Renal pelvis (tissue), 4 donors: ENCODE measurements around the gene ERCC6. TPM values are rescaled to one million over a fixed set of nuclear protein-coding genes. Genes with fewer than 3 reads are reported as not detected.

Source experiments
- DNase-seq: peaks from one replicate; pipeline ENCODE4 v3.0.0-alpha.2; 2013
- polyA plus RNA-seq, 3 donors: library from polyadenylated mRNA; unstranded; fragments of 120-200 nt; gene quantifications; one replicate each; pipeline ENCODE4 v1.2.1, GENCODE V29; 2013; ENCODE audit not compliant: insufficient read length in 3 of 3

The ERCC6 gene
- polyA plus RNA-seq, 3 donors, result 13.7 to 18.6 (median 17.8) TPM

DNA sequence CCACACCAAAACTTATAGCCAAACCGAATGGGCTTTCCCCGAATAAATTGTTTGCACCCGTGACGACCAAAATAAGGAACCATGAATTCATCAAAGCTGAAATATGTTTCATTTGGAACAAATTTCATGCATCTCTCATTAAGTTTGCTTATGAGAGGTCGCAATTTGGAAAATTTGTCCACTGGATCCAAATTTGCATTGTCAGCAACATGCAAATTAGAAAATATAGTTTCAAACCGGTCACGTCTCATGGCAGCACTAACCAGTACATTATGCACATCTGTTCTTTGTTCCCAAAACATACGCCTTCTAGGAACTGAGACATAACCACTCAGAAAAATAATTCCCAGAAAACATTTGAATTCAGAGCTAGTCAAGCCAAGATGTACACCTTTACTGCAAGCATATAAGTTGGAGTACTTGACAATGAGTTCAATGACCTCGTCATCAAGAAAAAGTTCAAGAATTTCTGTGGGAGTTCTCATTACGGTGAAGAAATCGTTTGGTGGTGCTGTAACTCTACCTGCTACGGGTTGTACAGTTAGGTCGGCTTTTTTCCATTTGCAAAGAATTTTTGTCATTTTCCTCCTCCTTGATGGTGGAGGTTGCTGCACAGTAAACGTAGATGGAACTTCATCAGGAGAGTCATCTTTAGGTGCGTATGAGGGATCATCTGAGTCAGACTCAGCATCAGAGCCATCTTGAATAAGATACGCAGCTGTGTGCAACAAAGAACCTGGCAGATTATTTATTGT lies 22.5 kb downstream of the ERCC6 start:
- DNase-seq, result no peak

DNA sequence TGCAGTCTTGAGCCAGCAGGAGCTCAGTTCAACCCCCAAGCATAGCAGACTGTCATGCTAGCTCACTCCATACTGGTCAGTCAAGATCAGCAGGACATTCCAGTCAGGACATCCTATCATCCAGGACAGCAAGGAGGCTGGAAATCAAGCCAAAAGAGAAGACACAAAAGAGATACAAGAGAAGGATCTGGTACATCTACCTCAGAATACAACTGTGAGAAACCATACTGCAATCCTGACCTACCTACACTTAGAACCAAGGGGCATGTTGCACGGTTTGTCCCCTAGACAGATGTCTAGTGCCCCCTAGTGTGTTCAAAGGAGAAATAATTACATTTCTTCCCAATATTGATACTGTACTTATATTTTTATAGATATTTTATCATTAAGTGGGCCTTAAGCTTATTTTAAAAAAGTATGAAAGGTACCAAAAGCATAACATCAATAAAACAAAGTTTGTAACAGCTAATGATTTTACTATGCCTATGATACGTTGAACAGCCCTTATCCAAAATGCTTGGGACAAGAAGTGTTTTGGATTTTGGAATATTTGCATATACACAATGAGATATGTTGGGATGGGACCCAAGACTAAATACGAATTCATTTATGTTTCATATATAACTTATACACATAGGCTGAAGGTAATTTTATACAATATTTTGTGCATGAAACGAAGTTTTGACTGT lies 26.7 kb downstream of the ERCC6 start:
- DNase-seq, result no peak

DNA sequence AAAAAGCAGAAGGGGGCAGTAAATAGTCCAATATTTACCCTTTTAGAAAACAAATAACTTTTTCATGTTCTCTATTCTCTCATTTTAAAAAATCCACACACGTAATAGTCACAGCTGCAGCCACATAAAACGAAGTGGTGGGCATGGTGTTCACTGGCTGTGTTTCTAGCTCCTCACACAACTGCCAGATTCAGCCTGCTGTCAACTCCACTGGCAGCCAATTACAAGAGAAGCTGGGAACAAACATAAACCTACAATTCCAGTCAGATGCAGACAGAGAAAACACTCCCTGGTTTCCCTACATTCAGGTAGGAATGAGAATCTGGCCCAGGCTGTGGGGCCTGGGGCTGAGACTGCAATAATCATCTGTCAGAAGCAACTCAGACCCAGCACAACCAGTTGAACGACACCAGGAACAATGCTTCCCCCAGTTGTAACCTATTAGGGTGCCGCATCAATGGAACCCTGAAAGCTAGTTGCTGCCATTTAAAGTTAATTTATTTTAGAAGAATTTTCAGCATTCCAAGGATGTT lies 29.1 kb downstream of the ERCC6 start:
- no peak for DNase-seq

DNA sequence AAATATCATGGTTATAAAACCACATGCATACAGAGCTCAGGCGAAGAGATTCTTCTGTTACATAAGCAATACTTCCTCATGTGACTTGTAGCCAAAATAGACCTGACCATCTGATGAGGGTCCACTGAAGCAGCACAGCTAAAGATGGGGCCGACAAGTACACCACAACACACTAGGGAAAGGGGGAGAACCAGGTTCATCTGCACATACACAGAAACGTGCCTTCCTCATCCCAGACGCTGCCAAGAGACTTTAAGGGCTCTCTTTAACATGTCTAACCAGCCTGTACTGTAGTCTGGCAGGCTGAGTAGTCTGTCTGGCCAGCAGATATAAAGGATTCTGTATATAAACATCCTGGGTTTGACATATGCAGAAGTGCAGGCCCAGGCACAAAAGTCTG lies 30.3 kb downstream of the ERCC6 start:
- no peak for DNase-seq

DNA sequence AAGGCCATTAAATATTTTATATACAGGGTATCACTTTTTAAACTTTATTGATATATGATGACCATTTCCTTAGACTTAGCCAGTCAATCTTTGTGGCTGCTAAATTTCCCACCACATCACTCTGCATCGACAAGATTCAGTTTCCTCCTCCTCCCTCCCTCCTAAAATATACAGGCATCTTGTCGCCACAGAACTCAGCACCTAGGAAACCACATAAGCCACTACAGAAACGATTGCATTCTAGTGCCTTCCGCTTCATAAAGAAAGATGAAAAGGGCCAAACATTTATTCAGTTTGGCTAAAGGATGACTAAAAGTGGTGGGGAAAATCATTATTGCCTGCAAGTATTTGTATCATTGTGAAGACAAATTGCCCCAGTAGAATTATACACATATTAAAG lies 30.7 kb downstream of the ERCC6 start:
- DNase-seq, result no peak

DNA sequence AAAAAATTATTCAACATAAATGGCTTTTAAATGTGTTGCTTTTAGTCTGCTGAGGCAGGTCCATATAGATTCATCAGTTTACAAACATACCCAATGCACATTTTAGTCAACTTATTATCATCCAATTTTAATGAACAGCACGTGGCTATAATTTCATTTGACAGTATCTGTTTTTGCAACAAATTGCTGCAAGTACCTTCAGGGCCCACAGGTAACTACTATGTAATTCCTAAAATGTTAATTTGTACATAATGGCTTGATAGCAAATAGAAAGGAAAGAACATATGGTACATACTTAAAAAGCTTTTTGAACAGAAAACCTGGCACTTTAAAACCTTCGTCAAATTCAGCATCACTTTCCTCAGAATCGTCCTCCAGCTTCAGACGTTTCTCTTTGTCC lies 33.3 kb downstream of the ERCC6 start:
- no peak for DNase-seq

DNA sequence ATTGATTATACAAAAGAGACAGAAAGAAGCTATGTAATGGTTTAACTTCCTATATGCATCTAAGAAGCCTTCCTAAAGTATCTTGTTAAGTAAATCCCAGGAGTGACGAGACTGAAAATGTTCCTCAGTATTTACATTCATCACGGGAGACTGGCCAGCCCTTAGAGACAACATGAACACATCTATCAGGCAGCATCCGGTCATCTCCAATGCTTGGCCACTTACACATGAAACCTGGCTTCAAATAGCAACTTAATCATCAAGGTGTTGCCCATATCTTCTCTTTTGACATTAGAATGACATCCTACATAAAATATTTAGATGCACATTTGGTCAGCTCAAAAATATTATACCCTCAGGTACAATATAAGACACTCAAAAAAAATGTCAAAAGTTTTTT lies 33.8 kb downstream of the ERCC6 start:
- DNase-seq, result no peak

DNA sequence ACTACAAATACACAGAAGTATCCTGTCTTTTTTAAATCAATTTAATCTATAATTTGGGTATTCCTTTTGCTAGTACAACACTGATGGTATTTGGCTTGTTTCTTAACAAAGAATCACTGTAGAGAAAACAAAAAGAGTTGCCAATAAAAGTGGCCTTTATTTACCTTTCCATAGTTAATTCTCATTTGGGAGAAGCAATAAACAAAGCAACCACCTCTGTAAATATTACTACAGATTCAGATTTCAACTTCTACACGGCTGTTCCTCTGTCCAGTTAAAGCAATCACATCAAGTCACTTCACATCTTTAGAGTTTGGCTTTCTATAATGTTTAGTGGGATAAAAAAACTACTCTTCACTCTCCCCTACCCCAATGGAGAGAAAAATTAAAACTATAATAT lies 34.4 kb downstream of the ERCC6 start:
- no peak for DNase-seq

DNA sequence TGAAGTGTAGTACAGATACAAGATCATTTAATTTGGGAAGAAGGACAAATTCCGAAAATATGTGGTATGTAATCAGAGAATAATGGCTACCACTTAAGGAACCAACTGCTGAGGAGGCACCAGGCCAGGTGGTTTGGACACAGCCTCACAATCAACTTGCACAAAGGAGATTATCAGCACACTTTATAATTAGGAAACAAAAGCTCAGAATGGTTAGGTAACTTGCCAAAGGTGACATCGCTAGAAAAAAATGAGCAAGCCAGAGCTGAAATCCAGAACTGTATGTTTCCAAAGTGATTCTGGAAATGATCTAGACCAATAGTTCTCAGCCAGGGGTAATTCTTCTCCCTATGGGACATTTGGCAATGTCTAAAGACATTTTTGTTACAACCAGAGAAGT lies 36.6 kb downstream of the ERCC6 start:
- no peak for DNase-seq

DNA sequence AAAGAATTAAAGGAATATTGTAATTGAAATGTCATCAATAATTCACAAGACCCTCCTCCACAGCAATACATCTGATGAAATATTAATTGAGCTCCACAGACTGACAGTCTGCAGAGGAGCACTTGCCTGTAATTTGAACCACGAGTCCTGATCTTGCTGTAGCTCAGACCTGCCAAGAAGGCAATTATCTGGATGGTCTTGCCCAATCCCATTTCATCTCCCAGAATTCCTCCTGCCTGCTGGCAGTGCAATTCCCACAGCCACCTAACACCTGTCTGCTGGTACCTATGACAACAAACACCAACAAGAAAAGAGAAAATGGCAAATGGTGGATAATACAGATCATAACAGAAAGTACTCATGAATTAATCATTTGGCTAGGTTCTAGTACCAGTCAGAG lies 38.5 kb downstream of the ERCC6 start:
- DNase-seq, result no peak

DNA sequence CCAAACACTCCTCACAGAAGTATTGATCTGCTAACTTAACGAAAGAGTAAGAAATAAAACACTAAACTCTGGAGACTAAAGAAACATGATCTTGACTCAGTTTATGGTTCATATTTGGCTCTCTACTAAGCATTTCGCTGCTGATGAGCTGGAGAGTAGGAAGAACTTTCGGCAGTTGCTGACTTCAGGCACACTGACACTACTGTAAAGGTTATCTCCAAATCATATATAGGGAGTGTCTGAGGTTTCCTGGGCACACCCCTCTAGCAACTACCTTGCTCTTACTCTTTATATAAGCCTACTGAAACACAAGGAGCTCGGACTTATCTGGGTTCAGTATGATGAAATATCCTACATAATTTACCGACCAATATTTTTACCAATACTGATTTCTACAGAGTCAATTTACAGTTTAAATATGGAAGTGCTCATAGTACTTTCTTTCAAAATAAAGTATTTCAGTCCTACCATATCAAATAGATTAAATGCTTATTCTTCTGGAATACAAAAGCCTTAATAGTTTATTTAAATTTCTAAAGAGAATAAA lies 39.5 kb downstream of the ERCC6 start:
- no peak for DNase-seq

DNA sequence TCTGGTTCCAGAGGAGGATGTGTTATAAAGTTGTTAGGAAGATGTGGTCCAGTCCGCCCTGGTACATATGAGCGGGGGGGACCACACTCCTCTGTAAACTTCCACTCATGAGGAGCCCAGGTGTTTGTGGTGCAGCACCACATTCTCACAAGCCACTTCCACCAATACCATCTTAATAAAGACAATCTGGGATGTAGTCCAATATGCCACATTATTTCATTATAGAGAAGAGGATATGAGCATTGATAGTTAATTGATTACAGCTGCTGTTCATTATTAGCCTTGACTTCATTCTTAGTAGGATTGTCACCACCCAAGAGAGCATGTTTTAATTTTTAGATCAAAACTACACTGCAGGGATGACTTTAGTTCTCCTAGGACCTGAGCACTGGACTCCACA lies 40.5 kb downstream of the ERCC6 start:
- no peak for DNase-seq

DNA sequence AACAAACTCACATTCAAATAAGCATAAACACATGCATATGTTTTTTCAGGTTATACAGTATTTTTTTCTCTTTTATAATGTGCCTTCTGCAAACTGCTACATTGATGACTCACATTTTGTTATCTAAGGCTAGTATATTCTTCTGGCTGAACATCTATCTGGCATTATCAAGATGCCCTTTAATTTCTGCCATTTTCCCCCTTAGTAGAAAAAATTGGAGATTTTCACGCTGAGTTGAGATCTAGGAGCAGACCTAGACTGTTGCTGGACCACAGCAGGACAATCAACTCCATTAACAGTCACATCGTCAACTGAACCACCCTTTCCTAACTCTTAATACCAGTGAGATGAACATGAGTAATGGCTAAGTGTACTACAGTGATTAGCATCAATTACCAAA lies 41.6 kb downstream of the ERCC6 start:
- DNase-seq, result no peak

DNA sequence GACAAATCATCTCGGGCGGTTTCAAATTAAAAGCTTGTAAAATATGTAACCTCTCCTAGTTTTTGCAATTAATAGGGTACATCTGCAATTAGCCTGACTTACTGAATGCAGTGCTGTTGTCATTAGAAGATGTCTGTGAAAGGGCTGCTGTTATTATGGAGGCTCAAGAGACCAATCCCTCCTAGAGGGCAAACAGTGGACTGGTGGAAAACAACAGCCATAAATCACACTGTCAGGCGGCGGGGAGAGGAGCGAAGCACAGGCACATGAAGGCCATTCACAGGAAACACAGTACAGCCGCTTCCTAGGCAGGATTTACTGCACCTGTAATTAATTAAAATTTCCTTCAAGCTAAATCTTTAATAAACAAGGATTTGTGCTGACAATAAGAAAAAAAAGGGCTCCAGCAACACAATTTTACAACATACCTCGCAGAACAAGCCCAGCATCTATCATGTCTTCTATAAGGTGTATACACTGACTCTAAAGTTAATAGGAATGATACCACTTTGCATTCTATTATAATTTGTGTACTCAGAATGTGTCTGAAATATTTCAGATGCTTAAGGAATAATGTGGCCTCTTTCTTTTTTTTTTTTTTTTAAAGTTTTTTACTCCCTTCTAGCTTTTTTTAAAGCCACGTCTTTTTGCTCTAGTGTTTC lies 50.7 kb downstream of the ERCC6 start:
- peak; percentile 70 for DNase-seq

DNA sequence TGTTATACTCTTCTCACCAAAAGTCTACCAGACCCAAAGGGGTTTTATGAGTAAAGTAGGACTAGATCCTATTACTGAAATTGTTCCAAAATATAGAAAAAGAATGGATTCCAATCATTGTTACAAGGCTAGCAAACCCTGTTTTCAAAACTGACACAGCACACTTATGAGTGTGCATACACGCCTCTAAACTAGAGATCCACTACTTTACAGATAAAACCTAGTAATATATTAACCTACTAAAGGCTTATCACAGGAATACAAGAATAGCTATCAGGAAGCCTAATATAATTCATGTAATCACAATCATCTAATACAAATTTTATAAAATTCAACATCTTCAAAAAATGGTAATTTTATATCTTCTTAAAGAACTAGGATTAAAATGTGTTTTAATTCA lies 52.2 kb downstream of the ERCC6 start:
- DNase-seq, result no peak

DNA sequence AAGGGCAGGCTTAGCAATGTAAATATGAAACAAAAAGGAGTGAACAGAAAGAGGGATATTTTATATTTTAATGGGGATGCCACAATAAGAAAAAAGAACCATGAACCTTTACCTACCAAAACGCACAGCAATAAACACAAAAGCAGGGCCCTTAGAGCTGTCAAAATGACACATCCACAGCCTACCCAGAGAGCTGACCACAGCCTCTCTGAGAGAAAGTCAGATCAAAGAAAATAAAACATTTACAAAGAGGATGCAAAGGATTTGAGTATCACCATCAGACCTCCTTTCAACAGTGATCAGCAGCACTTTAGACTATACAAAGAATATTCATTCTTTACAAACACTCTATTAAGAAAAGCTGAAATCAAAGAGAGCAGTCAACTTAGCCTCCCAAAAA lies 52.9 kb downstream of the ERCC6 start:
- no peak for DNase-seq

DNA sequence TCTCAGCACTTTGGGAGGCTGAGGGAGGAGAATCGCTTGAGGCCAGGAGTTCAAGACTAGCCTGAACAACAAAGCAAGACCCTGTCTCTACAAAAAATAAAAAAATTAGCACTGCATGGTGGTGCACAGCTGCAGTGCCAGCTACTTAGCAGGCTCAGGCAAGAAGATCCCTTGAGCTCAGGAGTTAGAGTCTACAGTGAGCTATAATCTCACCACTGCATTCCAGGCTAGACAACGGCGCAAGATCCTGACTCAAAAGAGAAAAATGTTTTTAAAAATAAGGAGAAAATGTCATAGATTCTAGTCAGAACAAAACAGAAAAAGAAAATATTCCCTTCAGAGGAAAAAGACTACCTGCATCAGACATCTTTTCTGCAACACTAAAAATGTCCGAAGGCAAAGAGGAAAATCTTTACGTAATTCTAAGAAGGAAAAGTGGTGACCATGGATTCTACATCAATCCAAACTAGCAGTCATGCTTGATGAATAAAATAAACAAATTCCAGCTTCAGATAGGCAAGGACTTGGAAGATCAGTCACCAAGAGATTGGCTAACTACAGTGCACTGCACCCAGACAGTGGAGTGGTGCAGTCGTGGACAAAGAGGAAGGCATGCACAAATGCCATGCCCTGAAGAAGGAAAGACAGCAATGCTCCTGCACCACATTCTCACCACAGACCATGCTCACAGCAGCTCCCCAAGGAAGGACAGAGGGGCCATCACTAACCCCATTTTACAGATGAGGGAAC lies 54.3 kb downstream of the ERCC6 start:
- no peak for DNase-seq

DNA sequence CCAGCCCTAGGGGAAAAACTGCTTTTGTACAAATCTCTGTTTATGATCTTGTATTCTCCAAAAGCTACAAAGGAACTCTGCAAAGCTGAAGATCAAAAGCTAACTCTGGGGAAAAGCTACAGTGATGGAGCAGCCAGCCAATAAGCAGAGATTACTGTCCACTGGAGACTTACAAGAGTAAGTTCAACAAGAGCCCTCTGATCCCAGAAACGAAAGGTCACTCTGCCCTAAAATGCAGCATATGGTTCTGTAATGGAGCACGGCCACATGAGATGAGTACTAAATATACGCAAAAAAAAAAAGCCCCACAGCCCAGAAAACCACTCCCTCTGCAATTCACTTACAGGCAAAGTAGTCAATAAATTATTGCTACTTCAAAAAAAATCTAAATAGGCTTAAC lies 60.1 kb downstream of the ERCC6 start:
- DNase-seq, result peak; percentile 31

DNA sequence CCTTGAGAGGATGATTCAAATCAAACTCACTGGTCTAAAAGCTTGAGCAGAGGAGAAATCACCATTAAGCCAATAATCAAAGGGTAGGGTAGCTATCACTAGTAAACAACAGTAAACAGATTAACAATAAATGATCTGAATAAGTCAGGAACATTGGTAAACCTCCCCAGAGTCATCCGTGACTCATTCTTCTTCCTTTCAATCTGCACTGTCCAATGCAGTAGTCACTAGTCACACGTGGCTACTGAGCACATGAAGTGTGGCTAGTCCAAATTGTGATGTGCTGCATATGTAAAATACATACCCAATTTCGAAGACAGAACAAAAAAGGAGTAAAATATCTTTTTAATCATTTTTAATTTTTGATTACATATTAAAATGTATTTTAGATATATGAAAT lies 64.0 kb downstream of the ERCC6 start:
- no peak for DNase-seq

DNA sequence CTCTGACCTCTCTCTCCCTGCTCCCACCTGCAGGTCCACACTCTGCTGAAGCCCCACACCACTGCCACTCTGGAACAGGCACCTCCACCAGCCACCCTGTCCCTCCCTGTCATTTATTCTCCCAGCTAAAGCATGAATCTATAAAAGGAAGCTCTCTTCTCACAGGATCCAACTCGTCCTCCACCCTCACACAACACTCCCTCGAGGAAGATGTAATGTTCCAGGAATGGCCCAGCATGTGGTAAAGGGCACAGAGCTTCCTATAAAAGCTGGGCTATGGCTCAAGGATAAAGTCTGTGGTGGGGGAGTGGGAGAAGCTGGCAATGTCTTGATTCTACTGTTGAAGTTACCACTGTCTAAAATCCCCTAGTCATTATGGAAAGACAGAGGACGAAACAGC lies 67.4 kb downstream of the ERCC6 start:
- no peak for DNase-seq

DNA sequence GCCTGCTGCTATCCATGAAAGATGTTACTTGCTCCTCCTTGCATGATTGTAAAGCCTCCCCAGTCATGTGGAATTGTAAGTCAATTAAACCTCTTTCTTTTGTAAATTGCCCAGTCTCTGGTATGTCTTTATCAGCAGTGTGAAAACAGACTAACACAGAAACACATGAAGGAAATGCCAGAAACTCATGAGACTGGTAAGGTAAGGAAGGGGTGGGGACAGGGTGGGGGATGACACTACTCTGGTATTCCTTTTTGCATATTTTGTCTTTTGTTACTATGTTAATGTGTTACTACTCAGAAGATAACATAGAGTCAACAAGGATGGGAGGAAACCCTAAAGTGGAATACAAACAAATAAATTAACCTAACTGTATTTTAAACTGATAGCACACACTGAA lies 73.2 kb downstream of the ERCC6 start:
- no peak for DNase-seq
